Stomach (tissue), 9 donors: Measurements from ENCODE around the gene FBXL17. TPM values are rescaled to one million over a fixed set of nuclear protein-coding genes. Genes with fewer than 3 reads are reported as not detected.

Experiments used
- DNase-seq, 2 donors: peaks; one replicate each; pipeline versions ENCODE4 v3.0.0 to v3.0.0-alpha.2; 2013 to 2019
- H3K27ac ChIP-seq, 5 donors: fragments of 200-600 bp in 4 of 5; sonication (generic) in 4 of 5; one replicate each; pipeline ENCODE4 v1.5.1; 2013 to 2019; ENCODE audit warnings: mild to moderate bottlenecking in 1 of 5, moderate library complexity in 1 of 5
- H3K27me3 ChIP-seq, 3 donors: fragments of 200-600 bp; sonication (generic); one replicate each; pipeline ENCODE4 v1.5.1; 2017 to 2019; ENCODE audit warnings: mixed run types in 1 of 3
- H3K36me3 ChIP-seq, 4 donors: fragments of 200-600 bp; sonication (generic); 1 replicate in 3 of 4; 2 replicates in 1 of 4; pipeline ENCODE4 v1.5.1; 2016 to 2019
- H3K4me1 ChIP-seq, 4 donors: fragments of 200-600 bp; sonication (generic); one replicate each; pipeline ENCODE4 v1.5.1; 2016 to 2019
- H3K4me3 ChIP-seq, 4 donors: fragments of 200-600 bp; sonication (generic) in 3 of 4; one replicate each; pipeline ENCODE4 v1.5.1; 2016 to 2019; ENCODE audit warnings: mild to moderate bottlenecking in 1 of 4
- H3K9me3 ChIP-seq, 4 donors: fragments of 200-600 bp; sonication (generic); one replicate each; pipeline ENCODE4 v1.5.1; 2016 to 2019
- EP300 ChIP-seq: sonication (generic); formaldehyde crosslinking; IDR thresholded peaks from one replicate; pipeline ENCODE4 v1.6.1; 2017; ENCODE audit warnings: antibody characterized with exemption
- POLR2A ChIP-seq, 4 donors: fragments of 450-650 bp; IDR thresholded peaks; one replicate each; pipeline ENCODE4 v1.6.1; 2016; ENCODE audit warnings: antibody characterized with exemption in 4 of 4, control low read depth in 2 of 4, mild to moderate bottlenecking in 1 of 4, moderate library complexity in 1 of 4
- POLR2AphosphoS5 ChIP-seq, 3 donors: sonication (generic); formaldehyde crosslinking; IDR thresholded peaks; one replicate each; pipeline ENCODE4 v1.6.1; 2016; ENCODE audit warnings: antibody characterized with exemption in 3 of 3
- WGBS, 5 donors: extraction: QIAGEN DNeasy Blood & Tissue Kit in 3 of 5; methylation state at CpG; one replicate each; pipeline versions ENCODE4 v1.1.5 to v1.1.7; 2013 to 2018; 5-methylcytosine and 5-hydroxymethylcytosine counted together
- intact Hi-C: fragments of 100-400 bp; cut with DNase I; formaldehyde crosslinking; loops from one replicate; pipeline ENCODE4 v1.15.1; 2023; ENCODE audit warnings: low total_unique reads
- polyA plus RNA-seq, 3 donors: library from polyadenylated mRNA; stranded (reverse); fragments of 200-250 nt; gene quantifications; one replicate each; pipeline ENCODE4 v1.2.3, GENCODE V29; 2013
- total RNA-seq, 5 donors: library from RNA; depleted of rRNA; stranded (reverse); fragments of >200 nt; gene quantifications; one replicate each; pipeline versions ENCODE4 v1.1.0 to v1.2.3, GENCODE V29; 2014 to 2016
- TF ChIP-seq, protein P1 (sequence below), 7 experiments: fragments of 450-650 bp in 4 of 7; fragments of 200-600 bp in 3 of 7; sonication (generic) in 3 of 7; IDR thresholded peaks; one replicate each; pipeline ENCODE4 v1.5.1; 2016 to 2019; ENCODE audit warnings: antibody characterized with exemption in 7 of 7, control low read depth in 2 of 7, mild to moderate bottlenecking in 1 of 7
- donor health status: healthy with polysubstance abuse.
- donor health status: Bipolar disorder and iron deficiency.
- donor health status: healthy.

FBXL17 gene
- total and polyA plus RNA-seq, 8 donors: 3.8 to 28.0 (median 14.4) TPM

DNA sequence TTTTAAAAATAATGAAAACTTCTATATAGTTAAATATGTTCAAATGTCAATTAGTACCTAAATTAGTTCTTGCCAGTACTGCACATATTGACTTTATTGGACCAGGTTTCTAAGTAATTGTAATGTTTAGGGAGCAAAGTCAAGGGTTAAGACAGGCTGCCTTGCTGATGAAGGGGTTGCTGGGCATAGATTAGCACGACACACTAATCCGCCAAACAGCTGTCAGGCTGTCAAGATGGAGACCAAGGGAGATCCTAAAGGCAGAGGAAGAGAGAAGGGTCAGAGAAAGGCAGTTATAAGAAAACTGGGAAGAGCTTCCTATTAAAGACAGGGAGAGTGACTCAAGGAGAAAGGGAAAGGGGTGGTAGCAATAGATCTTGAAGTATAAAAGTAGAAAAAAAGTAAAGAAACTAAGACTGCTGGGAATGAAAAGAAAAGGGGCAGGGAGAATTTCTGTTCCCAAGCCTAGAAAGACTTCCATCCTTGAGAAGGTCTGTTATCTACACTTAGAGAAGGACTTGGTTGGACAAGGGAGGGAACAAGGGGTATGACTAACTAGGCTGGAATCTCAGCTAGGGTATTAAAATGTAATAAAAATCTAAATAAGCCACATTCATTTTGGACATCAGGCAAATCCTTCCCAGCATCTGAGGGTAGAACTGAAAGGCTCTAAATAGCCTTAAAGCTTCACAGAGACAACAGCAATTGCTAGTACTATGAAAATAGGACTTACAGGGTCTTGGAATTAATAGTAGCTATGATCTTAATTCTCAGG lies 188.7 kb downstream of the FBXL17 start:
- WGBS, 5 donors: 78 to 92% (median 82%) methylated on average over 2 of the region's 2 CpGs
- intact Hi-C loops: no loop called here

DNA sequence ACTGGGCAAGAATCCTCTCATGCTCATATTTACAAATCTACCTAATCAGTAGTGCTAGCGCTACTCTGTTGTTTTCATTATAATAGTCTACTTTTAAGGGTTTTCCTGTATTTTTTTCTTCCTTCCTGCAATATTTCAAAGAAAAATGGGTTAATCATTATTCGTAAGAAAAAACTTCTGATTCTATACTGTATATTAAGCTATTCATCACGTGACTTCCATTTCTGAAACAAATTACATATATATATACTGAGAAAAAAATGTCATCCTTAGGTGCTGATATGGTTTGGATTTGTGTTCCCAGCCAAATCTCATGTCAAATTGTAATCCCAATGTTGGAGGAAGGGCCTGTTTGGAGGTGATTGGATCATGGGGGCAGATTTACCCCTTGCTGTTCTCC lies 197.0 kb downstream of the FBXL17 start:
- Histone ChIP-seq H3K4me3 (no peak overlapping the region), H3K4me1 (no peaks in the 10 kb centered on the region), H3K36me3 (peaks cover 0 to 18% (median 5%) of the 10 kb centered on the region in 4 donors), H3K9me3 (no peaks in the 10 kb centered on the region), H3K27ac (no peak overlapping the region), H3K27me3 (no peaks in the 10 kb centered on the region)
- WGBS, 5 donors: 85 to 93% (median 92%) methylated on average over 3 of the region's 3 CpGs
- no peak for DNase-seq
- intact Hi-C loops: no loop called here
- TF ChIP-seq, protein P1, sequence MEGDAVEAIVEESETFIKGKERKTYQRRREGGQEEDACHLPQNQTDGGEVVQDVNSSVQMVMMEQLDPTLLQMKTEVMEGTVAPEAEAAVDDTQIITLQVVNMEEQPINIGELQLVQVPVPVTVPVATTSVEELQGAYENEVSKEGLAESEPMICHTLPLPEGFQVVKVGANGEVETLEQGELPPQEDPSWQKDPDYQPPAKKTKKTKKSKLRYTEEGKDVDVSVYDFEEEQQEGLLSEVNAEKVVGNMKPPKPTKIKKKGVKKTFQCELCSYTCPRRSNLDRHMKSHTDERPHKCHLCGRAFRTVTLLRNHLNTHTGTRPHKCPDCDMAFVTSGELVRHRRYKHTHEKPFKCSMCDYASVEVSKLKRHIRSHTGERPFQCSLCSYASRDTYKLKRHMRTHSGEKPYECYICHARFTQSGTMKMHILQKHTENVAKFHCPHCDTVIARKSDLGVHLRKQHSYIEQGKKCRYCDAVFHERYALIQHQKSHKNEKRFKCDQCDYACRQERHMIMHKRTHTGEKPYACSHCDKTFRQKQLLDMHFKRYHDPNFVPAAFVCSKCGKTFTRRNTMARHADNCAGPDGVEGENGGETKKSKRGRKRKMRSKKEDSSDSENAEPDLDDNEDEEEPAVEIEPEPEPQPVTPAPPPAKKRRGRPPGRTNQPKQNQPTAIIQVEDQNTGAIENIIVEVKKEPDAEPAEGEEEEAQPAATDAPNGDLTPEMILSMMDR (IDR thresholded peaks at IDR 0.05): no peak
- TF ChIP-seq POLR2AphosphoS5 (IDR thresholded peaks at IDR 0.05): no peak
- no peak for TF ChIP-seq EP300
- no peak for TF ChIP-seq POLR2A (IDR thresholded peaks at IDR 0.05)

More for the DNA sequence above, 188.7 kb downstream of the FBXL17 start:
- Histone ChIP-seq H3K4me3 (no peak overlapping the region), H3K36me3 (no peaks in the 10 kb centered on the region), H3K9me3 (no peaks in the 10 kb centered on the region), H3K4me1 (no peaks in the 10 kb centered on the region), H3K27me3 (no peaks in the 10 kb centered on the region), H3K27ac (no peak overlapping the region)
- TF ChIP-seq POLR2AphosphoS5 (IDR thresholded peaks at IDR 0.05) (no peak), EP300 (no peak), POLR2A (IDR thresholded peaks at IDR 0.05) (no peak)
- TF ChIP-seq, protein P1 (IDR thresholded peaks at IDR 0.05): no peak
- DNase-seq: no peak

DNA sequence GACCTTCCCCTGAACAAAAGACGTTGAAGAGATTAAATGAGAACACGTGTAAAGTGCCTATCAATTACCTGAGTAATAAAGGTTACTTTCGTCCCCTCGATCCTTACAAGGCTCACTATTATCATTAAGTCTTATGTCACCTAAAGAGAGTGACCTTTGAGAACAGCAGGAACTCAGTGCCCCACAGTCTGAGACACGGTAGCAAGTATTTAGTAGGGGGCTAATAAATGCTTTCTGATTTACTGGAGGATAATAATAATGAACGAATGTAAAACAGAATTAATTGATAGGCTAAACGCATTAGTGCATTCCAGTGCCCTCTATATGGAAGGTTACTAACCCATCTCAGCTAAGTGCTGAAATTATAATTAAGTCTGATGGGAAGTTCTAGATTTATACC lies 199.9 kb downstream of the FBXL17 start:
- Histone ChIP-seq H3K27me3 (no peaks in the 10 kb centered on the region), H3K9me3 (no peaks in the 10 kb centered on the region), H3K4me1 (no peaks in the 10 kb centered on the region), H3K36me3 (peaks cover 0 to 18% (median 5%) of the 10 kb centered on the region in 4 donors), H3K27ac (no peak overlapping the region), H3K4me3 (no peak overlapping the region)
- intact Hi-C loops: no loop called here
- TF ChIP-seq POLR2A (IDR thresholded peaks at IDR 0.05): no peak
- no peak for TF ChIP-seq EP300
- TF ChIP-seq, protein P1 (IDR thresholded peaks at IDR 0.05): no peak
- no peak for TF ChIP-seq POLR2AphosphoS5 (IDR thresholded peaks at IDR 0.05)
- no peak for DNase-seq
- 76 to 90% (median 79%) methylated on average over 7 of the region's 7 CpGs for WGBS, 5 donors

DNA sequence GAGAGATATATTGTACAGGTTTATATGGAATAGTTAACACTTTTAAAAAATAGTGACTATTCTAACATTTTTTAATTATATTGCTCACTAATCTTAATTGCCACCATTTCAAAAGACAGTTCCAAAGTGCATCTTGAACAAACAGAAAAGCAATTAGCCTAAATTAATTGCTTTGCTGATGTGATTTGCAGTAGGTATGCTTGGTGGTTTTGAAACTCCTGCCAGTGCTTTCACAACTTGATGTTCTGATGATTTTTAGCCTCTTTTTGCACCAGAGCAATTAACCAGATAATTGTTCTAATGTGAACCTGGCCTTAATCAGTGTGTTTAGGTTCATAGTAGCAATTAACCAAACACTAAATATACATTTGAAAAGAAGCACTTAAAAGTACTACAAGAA lies 207.6 kb downstream of the FBXL17 start:
- intact Hi-C loops: no loop called here
- H3K4me1 ChIP-seq: no peaks in the 10 kb centered on the region
- no peak for DNase-seq
- no peak overlapping the region for H3K4me3 ChIP-seq
- no peak for TF ChIP-seq EP300
- no peak for TF ChIP-seq POLR2A (IDR thresholded peaks at IDR 0.05)
- TF ChIP-seq, protein P1 (IDR thresholded peaks at IDR 0.05): no peak
- TF ChIP-seq POLR2AphosphoS5 (IDR thresholded peaks at IDR 0.05): no peak
- no peak overlapping the region for H3K27ac ChIP-seq
- peaks cover 0 to 6% (median 0%) of the 10 kb centered on the region in 4 donors for H3K36me3 ChIP-seq
- no peaks in the 10 kb centered on the region for H3K9me3 ChIP-seq
- H3K27me3 ChIP-seq: no peaks in the 10 kb centered on the region
